DMS79 treated with DMSO at 0.1 percent for 48 hours (cell line): Measurements from ENCODE around the gene PBX1.
"Not testable (repeated sequence)": the region's sequence is repeated elsewhere in the genome, so short reads cannot be mapped to it uniquely, and the experiment has no call there.

Source experiments
- DNase-seq: peaks from one replicate; lab custom pipeline; 2025; lab: John Stamatoyannopoulos, UW

Gene PBX1

DNA sequence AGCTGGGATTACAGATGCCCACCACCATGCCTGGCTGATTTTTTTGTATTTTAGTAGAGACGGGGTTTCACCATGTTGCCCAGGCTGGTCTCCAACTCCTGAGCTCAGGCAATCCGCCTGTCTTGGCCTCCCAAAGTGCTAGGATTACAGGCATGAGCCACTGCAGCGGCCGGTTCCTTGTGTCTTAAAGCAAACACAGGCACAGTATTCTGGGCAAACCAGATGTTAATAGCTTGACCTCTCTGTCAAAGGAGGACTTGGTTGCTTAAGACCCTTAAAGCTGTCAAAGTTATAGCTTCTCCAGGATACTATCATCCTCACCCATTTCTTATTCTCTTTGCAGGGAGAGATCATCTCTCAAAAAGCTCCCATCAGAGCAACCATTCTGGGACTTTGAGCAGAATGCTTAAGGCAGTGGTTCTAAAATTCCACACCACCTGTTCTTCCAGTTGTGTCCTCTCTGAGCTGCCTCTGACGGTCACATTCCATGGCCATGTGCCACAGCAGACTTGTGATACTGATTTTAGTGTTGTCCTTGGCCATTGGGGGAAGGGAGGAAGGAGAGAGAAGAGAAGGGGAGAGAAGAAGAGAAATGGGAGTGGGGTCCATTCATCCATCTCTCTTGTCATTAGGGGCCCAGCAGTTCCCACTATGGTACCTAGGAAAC lies 81.8 kb downstream of the PBX1 start:
- no peak for DNase-seq

DNA sequence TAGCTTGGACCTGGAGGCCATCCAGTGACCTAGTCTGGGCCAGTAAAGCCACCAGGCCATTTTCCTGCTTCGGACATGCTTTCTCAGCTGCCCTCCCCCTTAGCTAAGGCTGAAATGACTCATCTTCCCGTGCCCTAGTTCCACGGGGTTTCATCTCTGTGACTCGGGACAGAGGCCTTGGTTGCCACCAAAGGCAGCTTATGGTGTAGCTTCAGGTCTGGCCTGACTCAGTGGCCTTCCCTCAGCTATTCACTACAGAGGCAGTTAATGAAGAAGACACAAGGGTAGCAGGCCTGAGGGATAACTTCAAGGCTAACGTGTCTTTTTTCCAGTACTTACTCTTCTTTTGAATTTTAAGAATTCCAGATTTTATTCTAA lies 82.4 kb downstream of the PBX1 start:
- DNase-seq, result no peak

DNA sequence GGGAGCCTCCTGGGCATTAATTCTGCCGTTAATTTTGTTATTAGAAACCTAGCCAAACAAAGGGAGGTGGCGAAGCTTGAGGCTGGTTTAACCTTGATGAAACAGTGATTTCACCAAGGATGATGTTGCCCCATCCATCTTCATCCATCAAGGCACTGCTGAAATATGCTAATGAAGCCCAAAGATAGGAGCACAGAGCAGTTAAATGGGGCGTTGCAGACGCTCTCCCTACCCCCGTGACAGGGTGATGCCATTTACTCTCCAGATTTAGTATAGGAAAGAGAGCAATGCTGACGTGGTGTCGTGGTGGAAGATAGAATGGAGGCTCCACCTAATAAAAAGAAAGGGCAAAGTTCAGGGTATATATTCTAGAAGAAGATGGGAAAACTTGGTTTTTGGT lies 84.0 kb downstream of the PBX1 start:
- DNase-seq, result no peak

DNA sequence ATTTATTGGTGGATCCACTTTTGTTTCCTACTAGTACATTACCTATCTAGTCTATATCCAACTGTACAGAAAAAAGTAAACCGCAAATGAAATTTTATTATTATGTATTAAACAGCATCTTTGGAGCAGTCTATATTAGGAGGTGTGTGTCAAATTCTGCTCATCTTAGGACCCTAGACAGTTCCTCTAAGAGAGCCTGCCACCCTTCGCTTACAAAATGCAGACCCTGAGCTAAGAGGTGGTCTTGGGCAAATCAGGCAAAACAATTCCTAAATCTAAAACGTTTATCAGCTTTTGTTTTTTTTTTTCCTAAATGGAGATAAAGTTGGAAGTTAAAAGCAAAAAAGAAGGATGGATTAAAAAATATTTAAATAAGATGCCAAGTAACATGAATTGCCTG lies 85.3 kb downstream of the PBX1 start:
- DNase-seq, result no peak

DNA sequence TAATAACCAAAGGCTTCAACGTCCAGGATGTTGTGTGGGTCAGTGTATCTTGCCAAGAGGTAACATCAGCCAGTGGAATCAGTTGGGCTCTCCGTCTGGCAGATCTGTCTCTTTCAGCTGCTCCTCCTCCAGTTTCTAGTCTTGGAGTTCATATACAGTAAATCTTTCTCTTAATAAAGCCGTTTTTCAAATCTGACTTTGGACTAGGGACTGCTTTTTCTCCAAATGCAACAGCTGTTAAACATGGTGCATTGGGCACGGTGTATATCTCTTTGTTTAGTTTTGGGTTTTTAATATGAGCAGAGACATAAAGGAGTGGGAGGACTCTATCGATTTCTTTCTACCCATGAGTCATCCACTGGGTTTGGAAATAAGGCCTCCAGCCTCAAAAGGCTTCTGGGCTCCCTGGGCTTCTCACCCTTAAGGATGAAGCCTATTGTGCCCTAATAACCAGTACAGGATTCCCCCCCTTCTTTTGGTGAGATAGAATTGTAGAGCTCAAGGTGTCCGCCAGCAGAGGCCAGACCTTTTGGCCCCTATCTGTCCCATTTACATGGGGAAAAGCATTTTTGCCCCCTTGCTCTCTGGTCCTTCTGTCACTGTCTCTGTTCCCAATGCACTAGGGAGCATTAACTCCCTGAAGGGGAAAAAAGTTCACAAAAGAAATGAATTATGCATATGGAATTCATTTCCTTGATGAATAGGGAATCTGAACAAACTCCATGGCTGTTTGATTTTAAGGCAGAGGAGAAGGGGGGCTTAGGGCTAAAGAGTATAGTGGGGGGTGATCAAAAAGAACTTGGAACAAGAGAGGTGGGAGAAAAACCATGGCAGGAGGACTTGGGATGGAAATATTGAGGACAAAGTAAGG lies 86.0 kb downstream of the PBX1 start:
- no peak for DNase-seq

DNA sequence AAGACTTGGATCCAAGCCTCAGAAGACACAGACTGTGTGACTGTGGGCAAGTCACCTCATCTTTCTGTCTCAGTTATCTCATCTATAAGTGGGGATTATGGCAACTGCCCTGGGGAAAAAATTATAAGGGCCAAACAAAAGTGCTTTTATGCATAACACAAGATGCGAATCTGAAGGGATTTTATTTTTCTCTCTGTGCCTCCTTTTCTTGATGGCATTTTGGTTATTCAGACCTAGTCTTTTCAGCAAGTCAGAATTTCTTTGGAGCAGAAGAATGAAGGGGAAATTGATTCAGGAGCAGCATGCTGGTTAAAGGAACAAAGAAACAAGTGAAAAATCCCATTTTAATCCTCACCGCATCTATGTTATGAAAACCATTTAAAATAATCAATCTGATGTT lies 86.9 kb downstream of the PBX1 start:
- DNase-seq, result no peak

DNA sequence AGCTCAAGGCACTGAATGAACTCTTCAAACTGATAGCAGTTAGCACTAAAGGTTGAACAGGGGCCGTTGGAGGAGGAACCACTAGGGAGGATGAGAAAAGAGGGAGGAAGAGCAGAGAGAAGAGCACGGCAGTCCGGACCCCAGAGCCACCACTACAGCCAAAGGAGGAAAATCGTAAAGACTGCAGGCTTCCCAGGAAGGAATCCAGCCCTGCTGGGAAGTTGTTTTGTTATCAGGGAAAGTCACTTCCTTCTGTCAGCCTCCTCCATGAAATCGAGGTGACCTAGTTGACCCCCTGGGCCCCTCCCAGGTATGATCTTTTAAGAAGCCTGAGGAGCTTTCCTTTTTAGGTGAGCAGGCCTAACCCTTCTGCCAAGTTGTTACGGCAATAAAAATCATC lies 88.2 kb downstream of the PBX1 start:
- DNase-seq, result no peak

DNA sequence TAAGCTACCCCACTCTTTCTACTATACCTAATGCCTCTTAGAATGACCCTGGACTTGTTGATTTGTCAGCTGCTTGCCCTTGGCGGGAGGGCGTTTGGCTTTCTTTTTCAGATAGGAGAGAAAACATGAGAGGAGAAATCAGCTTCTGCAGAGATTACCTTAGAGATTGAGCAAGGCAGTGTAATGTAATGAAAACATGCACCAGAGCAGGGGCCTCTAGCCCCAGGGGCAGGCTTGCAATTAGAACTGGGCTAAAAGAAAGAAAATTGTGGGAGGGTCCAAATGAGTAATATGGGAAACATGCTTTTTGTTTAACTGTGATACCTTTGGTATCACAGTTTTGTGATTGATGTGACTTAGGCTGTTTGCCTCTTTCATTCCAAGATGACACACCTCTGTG lies 89.7 kb downstream of the PBX1 start:
- no peak for DNase-seq

DNA sequence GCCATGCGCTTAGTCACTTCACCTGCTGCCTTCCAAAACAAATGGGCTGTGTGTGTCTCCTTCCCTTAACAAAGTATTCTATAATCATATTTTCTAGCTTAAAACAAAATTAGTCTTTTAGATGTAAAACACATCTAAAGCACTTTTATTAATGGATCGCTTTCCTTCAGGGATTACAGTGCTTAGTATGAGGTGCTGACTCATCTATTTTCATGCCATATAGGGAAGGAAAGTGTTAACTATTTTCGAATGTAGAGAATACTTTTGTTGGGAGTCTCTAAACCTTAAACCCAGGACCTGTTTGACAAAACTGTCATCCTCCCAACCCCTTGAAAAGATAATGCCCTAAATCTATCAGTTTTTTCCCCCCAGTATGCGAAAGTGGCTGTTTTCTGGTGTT lies 90.2 kb downstream of the PBX1 start:
- no peak for DNase-seq

DNA sequence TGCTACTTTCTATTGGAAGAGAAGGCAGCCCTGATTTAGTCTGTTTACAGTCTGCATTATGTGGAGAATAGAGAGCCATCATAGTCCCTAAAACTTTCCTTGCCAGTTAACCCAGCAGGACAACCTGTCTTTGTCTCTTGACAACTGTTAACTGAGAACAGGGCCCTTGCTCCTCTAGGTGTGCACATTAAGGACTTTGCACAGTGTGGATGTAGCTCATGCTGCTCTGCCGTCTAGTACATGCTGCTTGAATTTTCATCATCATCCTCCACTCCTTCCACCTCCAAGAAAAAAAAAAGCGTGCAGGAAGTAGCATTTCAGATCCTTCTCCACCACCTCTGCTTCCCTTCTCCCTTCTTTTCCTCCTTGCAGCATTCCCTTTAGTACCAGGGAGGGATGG lies 91.5 kb downstream of the PBX1 start:
- no peak for DNase-seq

DNA sequence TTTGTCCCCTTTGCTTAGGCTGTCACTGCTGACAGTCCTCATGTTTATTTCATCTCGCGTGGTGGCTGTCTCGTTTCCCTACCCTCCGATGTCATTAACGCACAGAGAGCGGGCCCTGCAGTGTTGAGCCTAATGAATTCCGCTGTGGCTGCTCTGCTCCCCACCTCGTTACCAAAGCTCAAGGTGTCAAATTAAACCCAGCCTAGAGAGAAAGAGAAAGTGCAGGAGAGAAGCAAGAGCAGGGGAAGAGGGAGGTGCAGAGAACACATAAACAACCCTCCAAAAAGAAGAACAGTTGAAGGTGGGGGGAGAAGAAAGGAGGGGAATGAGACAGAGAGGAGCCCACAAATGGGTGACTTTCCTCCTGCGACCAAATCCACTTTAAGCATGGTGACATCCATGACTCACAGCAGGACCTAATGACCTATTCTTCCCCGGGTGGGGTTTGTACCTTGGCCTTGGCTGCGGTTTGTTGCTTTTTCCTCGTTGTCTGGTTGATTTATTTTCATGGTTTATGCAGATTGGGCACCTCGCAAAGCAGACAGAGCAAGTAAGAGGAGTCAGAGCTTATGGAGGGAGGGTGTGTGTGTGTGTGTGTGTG lies 92.5 kb downstream of the PBX1 start:
- peak; percentile 12 for DNase-seq

DNA sequence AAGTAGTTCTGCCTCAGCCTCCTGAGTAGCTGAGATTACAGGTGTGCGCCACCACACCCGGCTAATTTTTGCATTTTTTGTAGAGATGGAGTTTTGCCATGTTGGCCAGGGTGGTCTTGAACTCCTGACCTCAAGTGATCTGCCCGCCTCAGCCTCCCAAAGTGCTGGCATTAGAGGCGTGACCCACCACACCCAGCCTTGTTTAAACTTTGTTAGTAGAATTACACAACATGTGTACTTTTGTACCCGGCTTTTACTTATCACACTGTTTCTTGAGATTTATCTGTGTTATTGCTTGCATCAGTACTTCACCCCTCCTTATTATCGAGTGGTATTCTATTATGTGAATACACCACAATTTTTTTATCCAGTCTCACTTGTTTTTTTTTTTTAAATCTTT lies 94.0 kb downstream of the PBX1 start:
- DNase-seq, result not testable (repeated sequence)

DNA sequence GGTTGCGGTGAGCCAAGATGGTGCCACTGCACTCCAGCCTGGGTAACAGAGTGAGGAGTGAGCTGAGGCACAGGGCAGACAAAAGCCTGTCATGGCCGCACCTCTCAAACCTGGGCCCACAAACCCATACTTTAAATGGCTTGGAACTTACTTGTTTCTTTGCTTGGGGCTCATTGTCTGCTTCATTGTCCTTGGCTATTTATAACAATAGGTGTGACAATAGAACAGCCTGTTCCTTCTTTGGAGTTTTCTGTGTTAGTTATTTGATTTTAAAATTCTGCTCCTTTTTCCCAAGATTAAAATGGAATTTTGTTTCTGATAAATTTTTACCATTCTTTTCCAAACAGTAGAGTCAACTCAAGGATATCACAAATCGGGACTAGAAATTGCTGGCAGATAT lies 94.7 kb downstream of the PBX1 start:
- no peak for DNase-seq

DNA sequence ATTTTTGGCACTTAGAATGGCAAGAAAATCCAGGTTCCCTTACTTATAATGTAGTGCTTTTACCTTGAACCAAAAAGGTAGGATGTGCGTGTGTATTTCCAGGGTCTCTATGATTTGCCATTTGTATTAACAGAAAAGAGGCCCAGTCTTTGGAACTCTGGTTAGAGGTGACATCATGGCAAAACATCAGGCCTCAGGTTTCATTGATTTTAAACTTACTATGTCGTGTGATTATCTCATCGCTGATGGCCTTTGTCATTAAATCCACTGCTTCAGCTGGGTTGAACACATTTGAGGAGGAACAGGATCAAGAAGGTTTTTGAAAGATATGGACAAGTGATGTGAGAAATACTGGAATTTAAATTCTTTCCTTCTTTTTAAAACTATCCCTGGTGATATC lies 95.2 kb downstream of the PBX1 start:
- no peak for DNase-seq

DNA sequence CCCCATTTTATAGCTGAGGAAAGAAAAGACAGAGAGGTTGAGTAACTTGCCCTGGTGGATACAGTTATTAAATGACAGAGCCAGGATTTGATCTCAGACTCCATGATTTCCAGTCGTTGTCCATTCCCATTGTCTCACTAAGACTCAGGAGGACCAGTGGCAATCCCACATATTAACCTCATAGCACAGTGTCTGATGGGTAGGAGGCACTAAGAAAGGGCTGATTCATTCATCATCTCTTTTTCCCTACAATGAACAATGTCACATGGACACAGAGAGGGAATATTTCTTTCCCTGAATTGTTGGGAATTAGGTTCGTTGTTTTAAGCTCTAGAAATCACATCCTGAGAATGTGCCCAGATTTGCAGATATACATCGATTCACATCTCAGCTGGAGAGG lies 99.9 kb downstream of the PBX1 start:
- no peak for DNase-seq

DNA sequence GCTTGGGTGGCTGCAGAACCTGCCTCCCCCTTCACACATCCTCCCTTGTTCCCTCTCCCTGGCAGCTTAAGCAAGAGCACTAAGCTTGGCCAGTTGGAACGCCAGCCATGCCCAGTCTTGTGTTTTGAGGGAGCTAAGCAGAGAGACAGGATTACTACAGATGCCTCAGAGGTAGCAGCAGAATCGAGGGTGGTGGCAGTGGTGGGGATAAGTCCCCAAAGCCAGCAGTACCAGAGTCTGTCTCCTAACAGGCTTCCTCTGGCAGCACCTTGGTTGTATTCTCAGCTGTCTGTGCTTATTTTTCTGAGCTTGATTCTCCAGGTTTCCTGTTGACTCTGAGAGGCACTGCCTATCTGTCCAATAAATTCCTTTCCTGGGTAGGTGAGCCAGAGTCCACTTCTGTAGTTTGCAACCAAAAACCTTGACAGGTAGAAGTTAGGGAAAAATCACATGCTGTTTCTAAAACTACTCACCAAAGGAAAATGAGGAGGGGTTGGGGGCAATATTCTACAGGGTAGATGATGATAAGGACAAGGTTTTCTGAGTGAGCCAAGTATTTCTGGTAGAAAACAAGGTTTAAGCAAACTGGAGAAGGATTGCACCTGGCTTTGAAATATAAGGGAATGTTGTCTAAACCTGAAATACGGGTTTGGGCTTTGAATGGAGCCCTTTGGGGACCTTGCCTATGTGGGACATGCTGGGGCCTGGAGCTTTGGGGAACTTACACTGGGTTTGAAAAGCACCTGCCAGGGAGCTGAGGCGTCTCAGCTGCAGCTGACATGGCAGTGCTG lies 100.8 kb downstream of the PBX1 start:
- DNase-seq, result peak; percentile 47

DNA sequence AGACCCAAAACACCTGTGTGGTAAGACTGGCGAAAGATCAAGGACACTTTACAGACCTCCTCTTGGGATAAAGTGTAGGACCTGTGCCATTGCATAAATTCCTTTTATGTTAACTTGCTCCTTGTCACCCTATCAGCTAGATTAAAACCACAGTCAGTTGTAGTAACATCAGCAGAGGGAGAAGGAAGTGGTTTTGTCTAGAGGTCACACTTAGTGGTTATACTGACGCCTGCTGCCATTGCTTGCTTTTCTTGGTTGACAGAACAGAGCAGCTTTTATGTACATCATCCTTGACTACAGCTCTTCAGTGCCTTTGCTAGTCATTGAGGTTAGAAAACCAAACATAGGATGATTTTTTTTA lies 101.4 kb downstream of the PBX1 start:
- peak; percentile 96 for DNase-seq

DNA sequence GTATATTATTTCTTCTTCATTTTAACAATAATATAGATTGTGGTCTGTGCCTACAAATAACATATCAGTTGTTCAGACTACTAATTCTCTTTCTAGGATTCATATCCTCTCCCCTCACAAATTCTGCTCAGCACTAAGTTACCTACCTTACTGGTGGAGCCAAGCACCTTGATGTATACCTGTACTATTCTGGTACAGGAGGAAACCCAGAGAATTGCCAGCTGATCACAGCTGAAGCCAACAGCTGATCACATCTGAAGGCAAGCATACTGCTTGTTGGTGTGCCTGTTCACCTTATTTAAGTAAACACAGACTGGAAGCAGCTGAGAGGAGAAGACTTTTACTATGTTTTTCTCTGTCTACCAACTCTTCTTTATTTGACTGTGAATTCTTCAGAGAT lies 101.8 kb downstream of the PBX1 start:
- DNase-seq, result no peak

DNA sequence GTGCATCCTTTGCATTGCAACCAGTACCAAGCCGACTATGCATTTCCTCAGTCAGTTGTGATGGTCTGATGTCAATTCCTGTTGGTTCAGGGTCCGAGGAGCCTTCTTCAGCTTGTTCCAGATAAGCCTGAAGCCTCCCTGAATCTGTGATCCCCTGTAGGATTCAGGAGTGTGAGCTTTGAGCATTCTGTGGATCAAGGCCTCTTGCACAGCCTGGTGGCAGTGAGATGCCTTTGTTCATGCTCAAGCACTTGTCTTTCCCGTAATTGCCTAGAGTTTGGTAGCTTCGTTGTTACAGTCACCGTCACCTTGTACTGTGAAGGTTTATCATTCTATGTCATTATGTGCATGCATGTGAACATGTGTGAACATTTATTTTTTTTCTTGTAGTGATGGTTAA lies 103.5 kb downstream of the PBX1 start:
- DNase-seq, result no peak

DNA sequence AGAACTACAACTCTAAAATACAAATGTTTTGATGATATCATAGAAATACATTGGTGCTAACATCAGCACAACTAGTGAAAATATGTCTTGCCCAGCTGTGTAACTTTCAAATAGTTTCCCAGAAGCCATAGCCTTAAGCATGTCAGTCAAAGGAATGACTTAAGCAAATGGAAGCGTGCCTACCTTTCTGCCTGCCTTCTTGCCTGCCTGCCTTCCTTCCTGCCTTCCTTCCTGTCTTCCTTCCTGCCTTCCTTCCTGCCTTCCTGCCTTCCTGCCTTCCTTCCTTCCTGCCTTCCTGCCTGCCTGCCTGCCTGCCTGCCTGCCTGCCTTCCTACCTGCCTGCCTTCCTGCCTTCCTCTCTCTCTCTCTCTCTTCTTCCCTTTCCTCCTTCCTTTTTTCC lies 104.0 kb downstream of the PBX1 start:
- DNase-seq, result no peak

DNA sequence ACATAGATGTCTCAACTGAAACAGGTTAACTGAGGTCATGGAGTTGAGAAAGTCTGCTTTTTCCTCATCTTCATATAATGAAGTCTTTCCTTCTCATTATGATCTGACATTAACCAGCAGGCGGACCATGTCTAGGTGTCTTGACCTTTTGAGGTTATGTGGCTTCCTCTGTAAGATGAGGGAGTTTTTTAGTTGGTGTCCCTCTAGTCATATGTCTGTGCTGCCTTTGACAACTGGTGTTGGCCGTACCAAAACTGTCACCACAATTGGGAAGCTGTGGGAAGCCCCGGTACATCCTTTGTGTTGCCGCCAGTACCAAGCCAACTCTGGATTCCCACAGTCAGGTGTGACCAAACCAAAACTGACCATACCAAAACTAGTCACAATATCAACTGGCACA lies 105.1 kb downstream of the PBX1 start:
- DNase-seq, result no peak

DNA sequence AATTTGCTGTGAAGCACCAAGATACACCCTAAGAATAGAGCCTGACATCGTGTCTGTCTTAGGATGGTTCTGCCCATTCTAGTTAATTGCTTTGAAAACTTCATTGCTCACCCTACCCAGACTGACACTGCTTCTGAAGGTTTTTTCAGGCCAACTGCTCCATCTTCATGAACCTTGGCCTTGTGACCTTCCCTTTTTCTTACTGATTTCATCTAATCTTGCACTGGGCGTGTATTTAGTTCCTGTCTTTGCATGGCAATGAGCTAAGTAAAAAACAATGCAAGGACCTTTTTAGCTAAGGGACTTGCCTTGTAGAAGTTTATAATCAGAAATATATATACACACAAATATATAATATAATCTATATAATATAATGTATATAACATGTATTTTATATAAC lies 108.0 kb downstream of the PBX1 start:
- DNase-seq, result no peak

DNA sequence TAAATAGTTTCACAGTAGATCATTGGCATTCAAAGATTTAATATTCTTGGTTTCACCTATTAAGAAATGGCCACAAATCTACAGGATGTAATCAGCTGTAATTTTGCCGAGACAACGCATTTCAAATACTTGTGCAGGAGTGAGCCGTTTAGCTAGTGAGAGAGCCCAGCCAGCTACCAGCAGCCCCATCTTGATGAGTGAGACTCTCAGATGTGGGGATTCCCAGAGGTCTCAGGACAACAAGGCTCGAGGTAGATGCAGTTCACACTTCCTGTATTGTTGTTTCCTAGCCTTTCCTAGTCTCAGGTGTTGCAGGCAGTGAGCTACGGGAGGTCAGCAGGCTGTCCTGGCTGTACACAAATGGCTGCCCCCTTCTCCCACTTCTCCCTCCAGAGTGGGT lies 108.6 kb downstream of the PBX1 start:
- DNase-seq, result no peak
